CD4-positive, alpha-beta T cell treated with Interleukin-12 subunit alpha and Interleukin-12 subunit beta, for 1 hour (primary cell): ENCODE data around the gene ANXA10.
"Not testable (repeated sequence)": the region's sequence is repeated elsewhere in the genome, so short reads cannot be mapped to it uniquely, and the experiment has no call there.

ENCODE experiments used
- DNase-seq: peaks from one replicate; pipeline ENCODE4 v3.0.0-alpha.2; 2020

The ANXA10 gene

GRCh38 chr4:168163106-168163505 lies 70.8 kb downstream of the ANXA10 start:
- no peak for DNase-seq

GRCh38 chr4:168164045-168164444 lies 71.7 kb downstream of the ANXA10 start:
- no peak for DNase-seq

- DNase-seq, result no peak
Measured at GRCh38 chr4:168164915-168165548, 72.7 kb downstream of the ANXA10 start.

GRCh38 chr4:168167714-168168284 lies 75.5 kb downstream of the ANXA10 start:
- DNase-seq, result no peak

GRCh38 chr4:168174308-168174707 lies 82.0 kb downstream of the ANXA10 start:
- DNase-seq, result no peak

- DNase-seq, result no peak
Measured at GRCh38 chr4:168177546-168178149, 85.3 kb downstream of the ANXA10 start.

GRCh38 chr4:168183717-168184571 lies 91.6 kb downstream of the ANXA10 start:
- peak; percentile 29 for DNase-seq

GRCh38 chr4:168188754-168189153 lies 96.4 kb downstream of the ANXA10 start:
- DNase-seq, result no peak

- no peak for DNase-seq
Measured at GRCh38 chr4:168197926-168198325, 105.6 kb downstream of the ANXA10 start.

GRCh38 chr4:168199260-168199957 lies 107.1 kb downstream of the ANXA10 start:
- DNase-seq, result no peak

- no peak for DNase-seq
Measured at GRCh38 chr4:168200685-168201084, 108.3 kb downstream of the ANXA10 start.

- DNase-seq, result no peak
Measured at GRCh38 chr4:168203233-168203911, 111.0 kb downstream of the ANXA10 start.

- DNase-seq, result no peak
Measured at GRCh38 chr4:168208957-168209614, 116.7 kb downstream of the ANXA10 start.

GRCh38 chr4:168212656-168213055 lies 120.3 kb downstream of the ANXA10 start:
- no peak for DNase-seq

- not testable (repeated sequence) for DNase-seq
Measured at GRCh38 chr4:168213511-168213910, 121.2 kb downstream of the ANXA10 start.

GRCh38 chr4:168218645-168219044 lies 126.3 kb downstream of the ANXA10 start:
- DNase-seq, result no peak

GRCh38 chr4:168220893-168221292 lies 128.6 kb downstream of the ANXA10 start:
- no peak for DNase-seq

GRCh38 chr4:168221301-168221700 lies 129.0 kb downstream of the ANXA10 start:
- DNase-seq, result no peak
